HepG2 (cell line): ENCODE data around the gene IQCN. TPM values are rescaled to one million over a fixed set of nuclear protein-coding genes. Genes with fewer than 3 reads are reported as not detected.

Source experiments
- ELF1 ChIP-seq: sonication (generic); formaldehyde crosslinking; IDR thresholded peaks from 2 replicates; pipeline ENCODE4 v1.4.0; 2020; ENCODE audit warnings: missing genetic modification reagents
- FOXJ3 ChIP-seq: sonication (generic); formaldehyde crosslinking; IDR thresholded peaks from 2 replicates; pipeline ENCODE4 v1.4.0; 2020; ENCODE audit warnings: missing genetic modification reagents, mild to moderate bottlenecking, borderline replicate concordance
- HES4 ChIP-seq: sonication (generic); formaldehyde crosslinking; IDR thresholded peaks from 2 replicates; pipeline ENCODE4 v1.9.0; 2021; ENCODE audit warnings: mild to moderate bottlenecking, missing genetic modification reagents, borderline replicate concordance
- KLF16 ChIP-seq, 2 experiments: sonication (generic) in 1 of 2; formaldehyde crosslinking in 1 of 2; IDR thresholded peaks; 2 replicates each; pipeline versions ENCODE4 v1.6.1 to v1.8.0; 2016 to 2023; ENCODE audit warnings: missing genetic modification reagents in 2 of 2, missing compliant biosample characterization in 1 of 2
- RELA ChIP-seq: sonication (generic); formaldehyde crosslinking; IDR thresholded peaks from 2 replicates; pipeline ENCODE4 v1.4.0; 2020; ENCODE audit warnings: missing genetic modification reagents
- TCF12 ChIP-seq, 2 experiments: fragments of 450-650 bp in 1 of 2; sonication (generic) in 1 of 2; formaldehyde crosslinking in 1 of 2; IDR thresholded peaks; 2 replicates each; pipeline versions ENCODE4 v1.6.1 to v1.8.0; 2017 to 2022; ENCODE audit warnings: antibody characterized with exemption in 1 of 2, mild to moderate bottlenecking in 1 of 2, missing genetic modification reagents in 1 of 2, moderate library complexity in 1 of 2
- TGIF2 ChIP-seq: IDR thresholded peaks from 2 replicates; pipeline ENCODE4 v1.6.1; 2016; ENCODE audit warnings: control low read depth, missing compliant biosample characterization
- ZFP90 ChIP-seq: sonication (generic); formaldehyde crosslinking; IDR thresholded peaks from 2 replicates; pipeline ENCODE4 v1.8.0; 2022; ENCODE audit warnings: missing genetic modification reagents, mild to moderate bottlenecking, inconsistent platforms, borderline replicate concordance
- ZNF207 ChIP-seq: fragments of 450-650 bp; IDR thresholded peaks from 2 replicates; pipeline ENCODE4 v1.6.1; 2016; ENCODE audit warnings: antibody characterized with exemption, borderline replicate concordance
- ZNF44 ChIP-seq: sonication (generic); formaldehyde crosslinking; IDR thresholded peaks from 2 replicates; pipeline ENCODE4 v1.5.1; 2020; ENCODE audit warnings: mild to moderate bottlenecking, missing genetic modification reagents
- ZNF605 ChIP-seq: sonication (generic); formaldehyde crosslinking; IDR thresholded peaks from 2 replicates; pipeline ENCODE4 v1.8.0; 2022; ENCODE audit warnings: mild to moderate bottlenecking, missing genetic modification reagents
- polyA plus RNA-seq, 8 experiments: library from polyadenylated mRNA; depleted of rRNA in 3 of 8; stranded (reverse) in 7 of 8; unstranded in 1 of 8; fragments of >200 nt; fragmentation: Illumina TruSeq in 4 of 8; extraction: Trizol in 4 of 8; gene quantifications; 2 replicates each; pipeline versions ENCODE4 v1.2.1 to v1.2.3, GENCODE V29; 2011 to 2016; ENCODE audit warnings: low read depth in 4 of 8, missing spikeins in 1 of 8, mixed read lengths in 1 of 8; ENCODE audit not compliant: insufficient read depth in 1 of 8
- total RNA-seq, 5 experiments: library from RNA; depleted of rRNA; stranded (reverse); fragments of >200 nt; fragmentation: Illumina TruSeq; extraction: Trizol; gene quantifications; 2 replicates each; pipeline ENCODE4 v1.2.3, GENCODE V29; 2016; ENCODE audit warnings: low read depth in 1 of 5
- TF ChIP-seq, protein P1 (sequence below): sonication (generic); formaldehyde crosslinking; IDR thresholded peaks from 2 replicates; pipeline ENCODE4 v1.4.0; 2020; ENCODE audit warnings: mild to moderate bottlenecking, missing genetic modification reagents
- TF ChIP-seq, protein P2 (sequence below): sonication (generic); formaldehyde crosslinking; IDR thresholded peaks from 2 replicates; pipeline ENCODE4 v1.5.0; 2020; ENCODE audit warnings: mild to moderate bottlenecking, missing genetic modification reagents, borderline replicate concordance
- TF ChIP-seq, protein P3 (sequence below): sonication (generic); IDR thresholded peaks from 2 replicates; pipeline ENCODE4 v1.6.1; 2016; ENCODE audit warnings: low read depth, borderline replicate concordance

IQCN gene
- total and polyA plus RNA-seq, 2 of the 13 experiments (the other 11 are each of a cell fraction or from before 2014, with no cell fraction given) = 0.04 to 0.18 TPM

DNA sequence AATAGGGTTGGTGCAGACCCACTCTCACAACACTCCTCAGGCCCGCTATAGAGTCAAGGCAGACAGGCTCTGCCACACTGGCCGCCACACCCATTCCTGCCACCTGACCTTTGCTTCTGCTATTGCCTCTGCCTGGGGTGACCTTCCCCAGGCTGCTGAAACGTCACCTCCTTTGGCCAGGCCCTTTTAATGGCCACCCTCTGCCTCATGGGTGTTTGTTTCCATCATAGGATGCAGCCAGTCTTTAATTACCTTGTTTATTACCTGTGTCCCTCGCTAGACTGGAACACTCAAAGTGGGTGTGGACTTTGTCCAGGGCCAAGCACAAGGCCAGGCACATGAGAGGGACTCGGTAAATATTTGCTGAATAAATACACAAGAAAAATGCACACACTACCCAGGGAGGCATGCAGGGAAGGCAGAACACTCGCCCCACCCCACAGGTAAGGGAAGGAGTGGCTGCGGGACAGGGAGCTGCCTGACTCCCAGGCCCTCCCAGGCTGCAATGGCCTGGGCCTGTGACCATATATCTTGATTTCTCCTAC, 45.4 kb upstream of the IQCN start (continued):
- peak; percentile 85; the same call in 1 of the 2 replicates for TF ChIP-seq FOXJ3
- TF ChIP-seq ZFP90 (CRISPR knock-in tag) = no peak
- TF ChIP-seq ELF1 = peak; percentile 30; the same call in 1 of the 2 replicates
- no peak for TF ChIP-seq RELA (CRISPR knock-in tag)
- no peak for TF ChIP-seq ZNF207
- TF ChIP-seq, protein P1, sequence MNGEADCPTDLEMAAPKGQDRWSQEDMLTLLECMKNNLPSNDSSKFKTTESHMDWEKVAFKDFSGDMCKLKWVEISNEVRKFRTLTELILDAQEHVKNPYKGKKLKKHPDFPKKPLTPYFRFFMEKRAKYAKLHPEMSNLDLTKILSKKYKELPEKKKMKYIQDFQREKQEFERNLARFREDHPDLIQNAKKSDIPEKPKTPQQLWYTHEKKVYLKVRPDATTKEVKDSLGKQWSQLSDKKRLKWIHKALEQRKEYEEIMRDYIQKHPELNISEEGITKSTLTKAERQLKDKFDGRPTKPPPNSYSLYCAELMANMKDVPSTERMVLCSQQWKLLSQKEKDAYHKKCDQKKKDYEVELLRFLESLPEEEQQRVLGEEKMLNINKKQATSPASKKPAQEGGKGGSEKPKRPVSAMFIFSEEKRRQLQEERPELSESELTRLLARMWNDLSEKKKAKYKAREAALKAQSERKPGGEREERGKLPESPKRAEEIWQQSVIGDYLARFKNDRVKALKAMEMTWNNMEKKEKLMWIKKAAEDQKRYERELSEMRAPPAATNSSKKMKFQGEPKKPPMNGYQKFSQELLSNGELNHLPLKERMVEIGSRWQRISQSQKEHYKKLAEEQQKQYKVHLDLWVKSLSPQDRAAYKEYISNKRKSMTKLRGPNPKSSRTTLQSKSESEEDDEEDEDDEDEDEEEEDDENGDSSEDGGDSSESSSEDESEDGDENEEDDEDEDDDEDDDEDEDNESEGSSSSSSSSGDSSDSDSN (CRISPR knock-in tag) = peak; percentile 46; the same call in 1 of the 2 replicates
- TF ChIP-seq TGIF2 (CRISPR knock-in tag) = no peak; the same call in 1 of the 2 replicates
- TF ChIP-seq ZNF44 (CRISPR knock-in tag) = no peak
- TF ChIP-seq TCF12 (IDR thresholded peaks at IDR 0.05) = no peak
- TF ChIP-seq TCF12 (CRISPR knock-in tag; IDR thresholded peaks at IDR 0.05) = 0 out of 2 replicates have a peak, but pooled peaks have one; percentile 30
- TF ChIP-seq ZNF605 (CRISPR knock-in tag) = peak; percentile 37; the same call in 1 of the 2 replicates
- TF ChIP-seq, protein P2, sequence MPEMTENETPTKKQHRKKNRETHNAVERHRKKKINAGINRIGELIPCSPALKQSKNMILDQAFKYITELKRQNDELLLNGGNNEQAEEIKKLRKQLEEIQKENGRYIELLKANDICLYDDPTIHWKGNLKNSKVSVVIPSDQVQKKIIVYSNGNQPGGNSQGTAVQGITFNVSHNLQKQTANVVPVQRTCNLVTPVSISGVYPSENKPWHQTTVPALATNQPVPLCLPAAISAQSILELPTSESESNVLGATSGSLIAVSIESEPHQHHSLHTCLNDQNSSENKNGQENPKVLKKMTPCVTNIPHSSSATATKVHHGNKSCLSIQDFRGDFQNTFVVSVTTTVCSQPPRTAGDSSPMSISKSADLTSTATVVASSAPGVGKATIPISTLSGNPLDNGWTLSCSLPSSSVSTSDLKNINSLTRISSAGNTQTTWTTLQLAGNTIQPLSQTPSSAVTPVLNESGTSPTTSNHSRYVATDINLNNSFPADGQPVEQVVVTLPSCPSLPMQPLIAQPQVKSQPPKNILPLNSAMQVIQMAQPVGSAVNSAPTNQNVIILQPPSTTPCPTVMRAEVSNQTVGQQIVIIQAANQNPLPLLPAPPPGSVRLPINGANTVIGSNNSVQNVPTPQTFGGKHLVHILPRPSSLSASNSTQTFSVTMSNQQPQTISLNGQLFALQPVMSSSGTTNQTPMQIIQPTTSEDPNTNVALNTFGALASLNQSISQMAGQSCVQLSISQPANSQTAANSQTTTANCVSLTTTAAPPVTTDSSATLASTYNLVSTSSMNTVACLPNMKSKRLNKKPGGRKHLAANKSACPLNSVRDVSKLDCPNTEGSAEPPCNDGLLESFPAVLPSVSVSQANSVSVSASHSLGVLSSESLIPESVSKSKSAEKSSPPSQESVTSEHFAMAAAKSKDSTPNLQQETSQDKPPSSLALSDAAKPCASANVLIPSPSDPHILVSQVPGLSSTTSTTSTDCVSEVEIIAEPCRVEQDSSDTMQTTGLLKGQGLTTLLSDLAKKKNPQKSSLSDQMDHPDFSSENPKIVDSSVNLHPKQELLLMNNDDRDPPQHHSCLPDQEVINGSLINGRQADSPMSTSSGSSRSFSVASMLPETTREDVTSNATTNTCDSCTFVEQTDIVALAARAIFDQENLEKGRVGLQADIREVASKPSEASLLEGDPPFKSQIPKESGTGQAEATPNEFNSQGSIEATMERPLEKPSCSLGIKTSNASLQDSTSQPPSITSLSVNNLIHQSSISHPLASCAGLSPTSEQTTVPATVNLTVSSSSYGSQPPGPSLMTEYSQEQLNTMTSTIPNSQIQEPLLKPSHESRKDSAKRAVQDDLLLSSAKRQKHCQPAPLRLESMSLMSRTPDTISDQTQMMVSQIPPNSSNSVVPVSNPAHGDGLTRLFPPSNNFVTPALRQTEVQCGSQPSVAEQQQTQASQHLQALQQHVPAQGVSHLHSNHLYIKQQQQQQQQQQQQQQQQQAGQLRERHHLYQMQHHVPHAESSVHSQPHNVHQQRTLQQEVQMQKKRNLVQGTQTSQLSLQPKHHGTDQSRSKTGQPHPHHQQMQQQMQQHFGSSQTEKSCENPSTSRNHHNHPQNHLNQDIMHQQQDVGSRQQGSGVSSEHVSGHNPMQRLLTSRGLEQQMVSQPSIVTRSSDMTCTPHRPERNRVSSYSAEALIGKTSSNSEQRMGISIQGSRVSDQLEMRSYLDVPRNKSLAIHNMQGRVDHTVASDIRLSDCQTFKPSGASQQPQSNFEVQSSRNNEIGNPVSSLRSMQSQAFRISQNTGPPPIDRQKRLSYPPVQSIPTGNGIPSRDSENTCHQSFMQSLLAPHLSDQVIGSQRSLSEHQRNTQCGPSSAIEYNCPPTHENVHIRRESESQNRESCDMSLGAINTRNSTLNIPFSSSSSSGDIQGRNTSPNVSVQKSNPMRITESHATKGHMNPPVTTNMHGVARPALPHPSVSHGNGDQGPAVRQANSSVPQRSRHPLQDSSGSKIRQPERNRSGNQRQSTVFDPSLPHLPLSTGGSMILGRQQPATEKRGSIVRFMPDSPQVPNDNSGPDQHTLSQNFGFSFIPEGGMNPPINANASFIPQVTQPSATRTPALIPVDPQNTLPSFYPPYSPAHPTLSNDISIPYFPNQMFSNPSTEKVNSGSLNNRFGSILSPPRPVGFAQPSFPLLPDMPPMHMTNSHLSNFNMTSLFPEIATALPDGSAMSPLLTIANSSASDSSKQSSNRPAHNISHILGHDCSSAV = no peak
- TF ChIP-seq HES4 (CRISPR knock-in tag) = no peak
- TF ChIP-seq, protein P3, sequence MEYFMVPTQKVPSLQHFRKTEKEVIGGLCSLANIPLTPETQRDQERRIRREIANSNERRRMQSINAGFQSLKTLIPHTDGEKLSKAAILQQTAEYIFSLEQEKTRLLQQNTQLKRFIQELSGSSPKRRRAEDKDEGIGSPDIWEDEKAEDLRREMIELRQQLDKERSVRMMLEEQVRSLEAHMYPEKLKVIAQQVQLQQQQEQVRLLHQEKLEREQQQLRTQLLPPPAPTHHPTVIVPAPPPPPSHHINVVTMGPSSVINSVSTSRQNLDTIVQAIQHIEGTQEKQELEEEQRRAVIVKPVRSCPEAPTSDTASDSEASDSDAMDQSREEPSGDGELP = peak; percentile 53; the same call in 1 of the 2 replicates
- peak in 1 of 2 experiments; percentile 79; a peak in 1 of 4 replicates for TF ChIP-seq KLF16 (CRISPR knock-in tag; IDR thresholded peaks at IDR 0.05)
